GM18505 (cell line): Measurements from ENCODE around the gene ADRB2.

Experiments used
- ATAC-seq: cut with Tn5 transposase; IDR thresholded peaks from one replicate; pipeline ENCODE4 v1.9.1; 2021; ENCODE audit not compliant: unreplicated experiment
- POLR2A ChIP-seq: IDR thresholded peaks from 4 replicates; pipeline ENCODE4 v1.6.1; 2011; ENCODE audit warnings: borderline replicate concordance; ENCODE audit not compliant: insufficient read depth, insufficient read length; ENCODE audit errors: extremely low read depth

Gene ADRB2

GRCh38 chr5:148828511-148829247 is 2.3 kb downstream of the ADRB2 start:
- TF ChIP-seq POLR2A, result no peak
- ATAC-seq, result no peak

DNA sequence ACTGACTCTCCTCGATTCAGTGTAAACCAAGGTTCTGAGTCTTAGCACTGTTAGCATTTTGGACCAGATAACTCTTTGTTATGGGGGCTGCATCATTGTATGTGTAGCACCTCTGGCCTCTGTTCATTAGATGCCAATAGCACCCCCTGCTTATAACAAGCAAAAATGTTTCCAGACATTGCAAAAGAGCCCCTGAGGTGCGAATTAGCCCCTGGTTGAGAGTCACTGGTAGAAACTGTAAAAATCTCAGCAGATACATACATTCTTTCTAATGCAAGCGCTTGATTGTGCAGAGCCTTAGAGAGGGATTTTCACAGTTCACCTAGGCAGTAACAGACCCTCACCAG is 2.8 kb downstream of the ADRB2 start:
- TF ChIP-seq POLR2A, result no peak
- ATAC-seq, result no peak

DNA sequence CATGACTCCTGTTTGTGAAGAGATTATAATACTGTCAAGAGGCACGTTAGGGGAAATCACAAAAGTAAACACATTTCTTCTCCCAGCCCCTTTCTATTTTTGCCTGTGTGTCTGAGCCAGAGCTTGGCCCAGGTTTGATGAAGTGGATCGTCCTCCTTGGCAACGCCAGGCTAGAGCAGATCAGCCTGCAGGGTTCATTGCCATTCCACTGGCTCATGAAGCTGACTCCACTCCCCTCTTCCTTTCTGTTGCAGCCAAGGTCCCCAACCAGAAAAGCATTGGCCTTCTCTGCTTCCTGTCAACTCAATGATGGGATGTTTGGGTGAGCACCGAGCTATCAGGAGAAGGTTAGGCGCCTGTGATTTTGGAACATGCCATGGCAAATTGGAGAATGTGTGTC is 3.3 kb downstream of the ADRB2 start:
- ATAC-seq, result no peak

GRCh38 chr5:148830211-148830610 is 3.8 kb downstream of the ADRB2 start:
- no peak for TF ChIP-seq POLR2A
- no peak for ATAC-seq

More for the DNA sequence above, 3.3 kb downstream of the ADRB2 start:
- TF ChIP-seq POLR2A, result no peak

DNA sequence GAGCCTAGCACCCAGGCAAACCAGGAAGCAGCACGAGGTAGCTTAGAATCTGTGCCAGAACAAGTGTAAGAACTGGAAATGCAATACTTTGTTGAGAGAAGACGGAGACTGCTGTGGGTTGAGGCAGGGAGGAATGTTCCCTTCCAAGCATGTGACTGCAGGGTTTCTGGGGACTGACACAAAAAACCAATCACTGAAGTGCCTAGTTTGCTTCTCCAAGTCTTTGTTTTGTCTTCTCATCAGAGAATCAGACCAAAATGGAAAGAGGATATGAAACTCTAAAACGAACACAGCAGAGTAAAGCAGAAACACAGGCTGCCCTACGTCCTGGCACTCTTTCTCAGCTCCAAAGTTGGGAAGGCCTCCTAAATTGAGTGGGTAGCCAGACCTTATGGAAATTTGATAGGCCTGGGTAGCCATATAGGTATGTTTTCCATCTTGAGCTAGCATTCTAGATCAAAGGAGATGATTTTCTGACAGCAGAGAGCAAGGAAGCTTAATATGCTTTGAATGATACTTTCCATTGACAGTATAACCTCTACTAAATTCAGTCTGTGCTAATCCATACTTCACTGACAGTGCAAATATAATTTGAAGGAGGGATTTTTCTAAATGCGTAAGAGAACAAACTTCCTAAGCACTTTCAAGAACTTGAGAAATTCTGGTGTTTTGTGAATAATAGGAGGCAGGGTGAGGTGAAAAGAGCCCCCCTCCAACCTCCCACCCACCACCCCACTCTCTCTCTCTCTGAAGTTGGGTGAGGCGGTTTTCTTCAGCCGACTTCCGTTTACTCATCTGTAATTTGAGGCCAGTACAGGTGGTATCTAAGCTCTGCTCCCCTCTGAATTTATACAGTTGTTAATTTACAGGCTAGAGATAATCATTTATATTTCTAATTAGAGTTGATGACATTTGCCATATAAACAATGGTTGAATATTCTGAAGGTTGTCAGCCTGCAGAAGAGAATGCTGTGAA is 5.5 kb downstream of the ADRB2 start:
- ATAC-seq, result peak; percentile 79

GRCh38 chr5:148833122-148833521 is 6.7 kb downstream of the ADRB2 start:
- ATAC-seq, result no peak
- no peak for TF ChIP-seq POLR2A

More for the DNA sequence above, 5.5 kb downstream of the ADRB2 start:
- TF ChIP-seq POLR2A, result no peak

DNA sequence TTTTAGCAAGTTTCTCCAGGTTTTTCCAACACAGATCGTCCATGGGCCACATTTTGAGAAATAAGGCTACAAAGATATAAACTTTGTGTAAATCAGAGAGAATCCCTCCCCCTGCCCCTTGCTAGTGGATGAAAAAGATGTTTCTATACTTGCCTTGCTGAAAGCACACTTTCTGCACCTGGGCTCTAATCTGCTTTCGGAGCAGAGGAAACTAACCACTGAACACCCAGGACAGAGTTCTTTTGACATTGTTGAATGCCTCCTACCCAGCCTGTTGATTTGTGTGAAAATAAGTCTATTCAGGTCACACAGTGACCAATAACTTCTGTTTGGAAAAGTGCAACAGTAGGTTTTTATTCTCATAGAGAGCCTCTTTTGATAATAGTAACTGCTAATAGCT is 7.5 kb downstream of the ADRB2 start:
- ATAC-seq, result no peak

GRCh38 chr5:148834689-148835088 is 8.3 kb downstream of the ADRB2 start:
- peak; percentile 40 for ATAC-seq
- no peak for TF ChIP-seq POLR2A

More for the DNA sequence above, 7.5 kb downstream of the ADRB2 start:
- no peak for TF ChIP-seq POLR2A

DNA sequence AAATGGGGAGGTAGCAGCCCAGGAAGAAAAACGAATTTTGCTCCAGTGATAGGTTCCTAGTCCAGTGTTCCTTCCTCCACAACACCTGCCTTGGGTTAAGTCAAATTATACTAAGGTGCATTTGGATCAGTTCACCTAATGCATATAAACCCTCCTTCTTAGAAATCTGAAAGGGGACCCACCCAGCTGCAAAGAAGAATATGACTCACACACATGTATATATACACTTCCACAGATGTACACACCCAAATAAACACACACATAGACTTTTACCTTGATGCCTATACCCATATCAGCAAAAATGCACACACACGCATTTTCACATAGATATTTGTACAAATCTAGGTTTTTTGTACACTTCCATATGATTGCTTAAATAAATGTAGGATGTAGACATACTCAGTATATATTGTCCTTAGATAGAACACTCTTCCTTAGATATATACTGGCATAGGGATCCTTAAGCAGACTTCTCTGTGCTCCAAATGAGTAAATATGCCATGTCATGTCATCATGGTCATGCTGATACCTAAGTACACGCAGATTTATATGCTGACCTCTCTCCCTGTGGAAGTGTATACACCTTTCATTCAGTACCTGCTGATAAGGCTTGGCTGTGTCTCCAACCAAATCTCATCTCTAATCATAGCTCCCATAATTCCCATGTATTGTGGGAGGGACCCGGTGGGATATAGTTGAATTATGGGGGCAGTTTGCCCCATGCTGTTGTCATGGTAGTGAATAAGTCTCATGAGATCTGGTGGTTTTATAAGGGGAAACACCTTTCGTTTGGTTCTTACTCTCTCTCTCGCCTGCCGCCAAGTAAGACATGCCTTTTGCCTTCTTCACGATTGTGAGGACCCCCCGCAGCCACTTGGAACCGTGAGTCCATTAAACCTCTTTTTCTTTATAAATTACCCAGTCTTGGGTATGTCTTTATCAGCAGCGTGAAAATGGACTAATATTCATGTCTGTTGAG is 10.2 kb downstream of the ADRB2 start:
- TF ChIP-seq POLR2A, result no peak
- ATAC-seq, result no peak

DNA sequence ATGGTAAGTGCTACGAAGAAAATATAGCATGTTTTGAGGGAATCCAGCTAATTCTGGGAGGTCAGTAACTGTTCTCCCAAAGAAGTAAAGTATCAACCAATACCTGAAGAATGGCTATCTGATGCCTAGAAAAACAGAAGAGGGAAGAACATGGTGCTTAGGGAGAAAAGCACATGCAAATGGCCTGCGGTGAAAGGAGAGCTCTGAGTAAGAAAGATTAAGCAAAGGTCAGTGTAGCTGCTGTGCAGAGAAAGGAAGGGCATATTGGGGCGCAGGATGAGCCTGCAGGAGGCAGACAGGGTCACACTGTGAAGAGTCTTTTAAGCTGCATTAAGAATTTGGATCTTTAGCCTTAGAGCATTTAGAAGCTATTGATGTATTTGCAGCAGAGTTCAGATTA is 11.0 kb downstream of the ADRB2 start:
- no peak for ATAC-seq
- TF ChIP-seq POLR2A, result no peak

DNA sequence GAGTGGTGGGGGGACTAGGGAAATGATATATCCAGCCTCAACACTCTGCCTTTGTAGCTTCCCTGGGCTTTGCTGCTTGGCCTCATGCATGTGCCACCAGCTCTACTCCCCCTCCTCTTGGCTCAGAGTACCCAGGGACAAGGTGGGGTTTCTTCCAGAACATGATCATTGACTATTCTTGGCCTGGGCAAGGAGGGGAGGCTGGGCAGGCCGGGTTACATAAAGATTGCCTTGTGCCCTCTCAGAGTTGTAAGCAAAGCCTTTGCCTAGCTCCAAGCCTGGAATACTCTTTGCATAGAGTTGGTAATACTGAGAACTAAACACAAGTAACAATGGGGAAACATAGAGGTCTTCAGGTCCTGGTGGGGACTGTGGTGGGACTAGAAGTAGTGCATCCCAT is 11.9 kb downstream of the ADRB2 start:
- no peak for TF ChIP-seq POLR2A
- no peak for ATAC-seq

GRCh38 chr5:148839960-148840359 is 13.5 kb downstream of the ADRB2 start:
- TF ChIP-seq POLR2A, result no peak
- ATAC-seq, result no peak

DNA sequence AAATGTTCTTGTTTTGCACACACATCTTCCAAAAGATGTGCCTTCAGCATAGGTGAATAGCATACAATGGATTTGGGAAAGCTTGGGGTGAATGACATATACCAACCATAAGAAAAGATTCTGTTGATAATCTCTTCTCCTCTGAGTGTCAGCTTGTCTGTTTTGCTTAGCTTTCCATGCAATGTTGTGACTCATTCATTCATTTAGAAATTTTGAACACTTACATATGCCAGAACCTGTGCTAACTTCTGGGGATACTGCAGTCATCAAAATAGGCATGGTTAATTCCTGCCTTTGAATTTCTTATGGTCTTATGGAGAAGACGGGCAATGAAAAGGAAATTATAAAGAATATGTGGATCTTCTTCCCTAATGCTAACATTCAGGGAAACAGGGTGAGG is 14.1 kb downstream of the ADRB2 start:
- ATAC-seq, result no peak
- no peak for TF ChIP-seq POLR2A

DNA sequence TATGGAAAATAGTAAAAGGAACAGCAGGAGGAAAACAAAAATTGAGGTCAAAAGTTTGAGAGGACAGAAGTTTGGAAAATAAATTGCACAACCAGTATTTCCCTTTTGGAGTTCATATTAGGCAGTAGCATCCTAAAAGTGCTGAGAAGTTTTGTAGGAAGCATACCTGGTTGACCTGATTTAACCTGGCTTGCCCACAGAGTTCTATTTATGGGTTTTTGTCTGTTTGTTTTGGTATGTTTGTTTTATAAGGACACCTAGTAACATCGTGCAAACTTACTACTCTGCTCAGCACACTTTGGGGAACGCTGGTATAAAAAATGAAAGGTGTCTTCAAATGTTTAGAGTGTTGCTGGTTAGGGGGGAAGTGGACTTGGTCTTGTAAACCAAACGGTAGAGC is 15.1 kb downstream of the ADRB2 start:
- ATAC-seq, result no peak
- TF ChIP-seq POLR2A, result no peak

DNA sequence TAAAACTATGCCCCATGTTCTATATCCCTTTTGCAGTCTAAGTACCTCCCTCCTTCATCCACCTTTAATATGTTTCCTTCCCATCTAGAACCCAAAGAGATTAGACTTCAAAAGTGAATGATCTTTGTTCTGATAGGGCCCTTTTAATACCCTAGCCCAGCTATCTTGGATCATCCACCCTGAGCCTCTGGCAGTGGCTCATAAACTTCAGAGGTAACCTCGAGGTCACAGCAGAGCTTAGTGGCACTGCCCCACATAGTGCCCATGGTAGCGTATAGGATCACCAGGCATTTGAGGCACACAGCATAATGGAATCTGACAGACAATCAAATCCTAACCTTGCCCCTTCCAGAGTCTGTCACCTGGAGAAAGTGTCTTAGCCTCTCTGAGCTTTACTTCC is 15.8 kb downstream of the ADRB2 start:
- no peak for TF ChIP-seq POLR2A
- ATAC-seq, result no peak
